ENCODE measurements around the gene EXOC2.

- TF ChIP-seq CTCF (IDR thresholded peaks at IDR 0.05; ENCODE audit: insufficient read depth, low read depth, low read length) (no peak), EZH2 (IDR thresholded peaks at IDR 0.05; ENCODE audit: insufficient read depth, low read length) (no peak)
These were observed 217.6 kb downstream of the EXOC2 start for GRCh38 chr6:475314-475713.
